BLaER1 (cell line): ENCODE measurements around the gene THUMPD2.

Experiments
- H3K27ac ChIP-seq: shearing (Covaris generic); formaldehyde crosslinking; 2 replicates; pipeline ENCODE4 v1.8.1; 2022
- H3K27me3 ChIP-seq: shearing (Covaris generic); formaldehyde crosslinking; 2 replicates; pipeline ENCODE4 v1.8.1; 2022
- H3K36me3 ChIP-seq: shearing (Covaris generic); formaldehyde crosslinking; 2 replicates; pipeline ENCODE4 v1.8.1; 2022
- H3K4me1 ChIP-seq: shearing (Covaris generic); formaldehyde crosslinking; 2 replicates; pipeline ENCODE4 v1.8.1; 2022
- H3K4me2 ChIP-seq: shearing (Covaris generic); formaldehyde crosslinking; 2 replicates; pipeline ENCODE4 v1.8.1; 2022
- H3K4me3 ChIP-seq: shearing (Covaris generic); formaldehyde crosslinking; 2 replicates; pipeline ENCODE4 v1.8.1; 2022
- H3K9ac ChIP-seq: shearing (Covaris generic); formaldehyde crosslinking; 2 replicates; pipeline ENCODE4 v1.8.1; 2022
- H3K9me3 ChIP-seq: shearing (Covaris generic); formaldehyde crosslinking; 2 replicates; pipeline ENCODE4 v1.8.1; 2022
- H4K20me1 ChIP-seq: shearing (Covaris generic); formaldehyde crosslinking; 2 replicates; pipeline ENCODE4 v1.8.1; 2022
- Cebpa-rat ChIP-seq: shearing (Covaris generic); IDR thresholded peaks from 2 replicates; pipeline ENCODE4 v1.8.1; 2022

The THUMPD2 gene

GRCh38 chr2:39772086-39772811, 6.8 kb downstream of the THUMPD2 start:
- H3K9me3 ChIP-seq: peaks cover 4% of the 10 kb centered on the region; the same call in 1 of the 2 replicates
- no peak for TF ChIP-seq Cebpa-rat
- no peak overlapping the region for H3K4me3 ChIP-seq
- peaks cover 72% of the 10 kb centered on the region for H3K36me3 ChIP-seq
- H3K4me1 ChIP-seq: peaks cover 20% of the 10 kb centered on the region
- H3K4me2 ChIP-seq: no peak overlapping the region
- no peaks in the 10 kb centered on the region for H3K27me3 ChIP-seq
- H3K9ac ChIP-seq: no peak overlapping the region
- H3K27ac ChIP-seq: no peak overlapping the region
- H4K20me1 ChIP-seq: peaks cover 68% of the 10 kb centered on the region

- TF ChIP-seq Cebpa-rat: no peak
- Histone ChIP-seq H4K20me1 (no peaks in the 10 kb centered on the region), H3K9me3 (no peaks in the 10 kb centered on the region), H3K36me3 (peaks cover 91% of the 10 kb centered on the region), H3K4me2 (no peak overlapping the region), H3K9ac (no peak overlapping the region), H3K4me3 (no peak overlapping the region), H3K4me1 (no peaks in the 10 kb centered on the region; the same call in 1 of the 2 replicates), H3K27me3 (no peaks in the 10 kb centered on the region), H3K27ac (no peak overlapping the region)
Measured at GRCh38 chr2:39762448-39762847, 16.6 kb downstream of the THUMPD2 start.

GRCh38 chr2:39757156-39757555, 21.9 kb downstream of the THUMPD2 start:
- Histone ChIP-seq H3K4me2 (no peak overlapping the region), H3K4me1 (peaks cover 6% of the 10 kb centered on the region), H3K9me3 (no peaks in the 10 kb centered on the region), H3K4me3 (no peak overlapping the region), H3K27ac (no peak overlapping the region), H3K27me3 (no peaks in the 10 kb centered on the region), H4K20me1 (no peaks in the 10 kb centered on the region), H3K9ac (no peak overlapping the region), H3K36me3 (peaks cover 96% of the 10 kb centered on the region)
- no peak for TF ChIP-seq Cebpa-rat

GRCh38 chr2:39755466-39755865, 23.6 kb downstream of the THUMPD2 start:
- H3K4me3 ChIP-seq: no peak overlapping the region
- no peak overlapping the region for H3K27ac ChIP-seq
- H3K36me3 ChIP-seq: peaks cover 96% of the 10 kb centered on the region
- peaks cover 6% of the 10 kb centered on the region; the same call in 1 of the 2 replicates for H3K4me1 ChIP-seq
- H4K20me1 ChIP-seq: no peaks in the 10 kb centered on the region
- no peak overlapping the region for H3K9ac ChIP-seq
- TF ChIP-seq Cebpa-rat: no peak
- H3K27me3 ChIP-seq: no peaks in the 10 kb centered on the region
- H3K9me3 ChIP-seq: no peaks in the 10 kb centered on the region
- H3K4me2 ChIP-seq: no peak overlapping the region

- no peak overlapping the region for H3K9ac ChIP-seq
- H3K36me3 ChIP-seq: peaks cover 90% of the 10 kb centered on the region
- H3K27ac ChIP-seq: no peak overlapping the region
- H3K4me2 ChIP-seq: no peak overlapping the region
- no peaks in the 10 kb centered on the region; the same call in 1 of the 2 replicates for H4K20me1 ChIP-seq
- H3K4me1 ChIP-seq: no peaks in the 10 kb centered on the region
- H3K4me3 ChIP-seq: no peak overlapping the region
- no peaks in the 10 kb centered on the region for H3K27me3 ChIP-seq
- H3K9me3 ChIP-seq: no peaks in the 10 kb centered on the region
- no peak for TF ChIP-seq Cebpa-rat
Measured at GRCh38 chr2:39743269-39743776, 35.7 kb downstream of the THUMPD2 start.

- H4K20me1 ChIP-seq: no peaks in the 10 kb centered on the region; the same call in 1 of the 2 replicates
- no peaks in the 10 kb centered on the region for H3K27me3 ChIP-seq
- no peak overlapping the region for H3K4me2 ChIP-seq
- H3K36me3 ChIP-seq: peaks cover 95% of the 10 kb centered on the region
- H3K4me1 ChIP-seq: no peaks in the 10 kb centered on the region
- TF ChIP-seq Cebpa-rat: no peak
- H3K27ac ChIP-seq: no peak overlapping the region
- H3K9me3 ChIP-seq: no peaks in the 10 kb centered on the region
- H3K4me3 ChIP-seq: no peak overlapping the region
- H3K9ac ChIP-seq: no peak overlapping the region
Measured at GRCh38 chr2:39741871-39742270, 37.2 kb downstream of the THUMPD2 start.

GRCh38 chr2:39739386-39739785, 39.7 kb downstream of the THUMPD2 start:
- Histone ChIP-seq H4K20me1 (peaks cover 14% of the 10 kb centered on the region; the same call in 1 of the 2 replicates), H3K36me3 (peaks cover 98% of the 10 kb centered on the region)
- no peak for TF ChIP-seq Cebpa-rat

GRCh38 chr2:39738936-39739335, 40.1 kb downstream of the THUMPD2 start:
- Histone ChIP-seq H3K4me3 (no peak overlapping the region), H3K4me2 (no peak overlapping the region), H3K9me3 (0 out of 2 replicates have a peak, but pooled peaks cover 5% of the 10 kb centered on the region), H3K9ac (no peak overlapping the region), H3K36me3 (peaks cover 98% of the 10 kb centered on the region), H3K27ac (no peak overlapping the region), H4K20me1 (peaks cover 19% of the 10 kb centered on the region; the same call in 1 of the 2 replicates), H3K27me3 (no peaks in the 10 kb centered on the region), H3K4me1 (peaks cover 16% of the 10 kb centered on the region)
- TF ChIP-seq Cebpa-rat: no peak

More at GRCh38 chr2:39739386-39739785, 39.7 kb downstream of the THUMPD2 start:
- Histone ChIP-seq H3K27me3 (no peaks in the 10 kb centered on the region), H3K4me3 (no peak overlapping the region), H3K27ac (no peak overlapping the region), H3K9ac (no peak overlapping the region), H3K9me3 (0 out of 2 replicates have a peak, but pooled peaks cover 5% of the 10 kb centered on the region), H3K4me1 (peaks cover 12% of the 10 kb centered on the region), H3K4me2 (no peak overlapping the region)

- Histone ChIP-seq H4K20me1 (peaks cover 32% of the 10 kb centered on the region), H3K4me2 (no peak overlapping the region), H3K4me3 (no peak overlapping the region), H3K36me3 (peaks cover 94% of the 10 kb centered on the region), H3K9ac (no peak overlapping the region), H3K4me1 (peaks cover 29% of the 10 kb centered on the region), H3K27me3 (no peaks in the 10 kb centered on the region), H3K9me3 (0 out of 2 replicates have a peak, but pooled peaks cover 5% of the 10 kb centered on the region), H3K27ac (no peak overlapping the region)
- no peak for TF ChIP-seq Cebpa-rat
Measured at GRCh38 chr2:39737661-39738060, 41.4 kb downstream of the THUMPD2 start.

GRCh38 chr2:39736640-39737039, 42.4 kb downstream of the THUMPD2 start:
- Histone ChIP-seq H3K9ac (no peak overlapping the region), H3K9me3 (0 out of 2 replicates have a peak, but pooled peaks cover 5% of the 10 kb centered on the region), H3K4me1 (peaks cover 39% of the 10 kb centered on the region), H3K27me3 (no peaks in the 10 kb centered on the region), H3K4me2 (no peak overlapping the region), H3K4me3 (no peak overlapping the region), H3K27ac (no peak overlapping the region), H4K20me1 (peaks cover 42% of the 10 kb centered on the region), H3K36me3 (peaks cover 83% of the 10 kb centered on the region)
- no peak for TF ChIP-seq Cebpa-rat
